Activated T-helper 1 cell treated with Interleukin-2 at 50 U/mL for 16 hours (primary cell): ENCODE data around the gene DRGX.

Experiments used
- DNase-seq: peaks from one replicate; pipeline ENCODE4 v3.0.0-alpha.2; 2020; ENCODE audit warnings: low read depth

Gene DRGX

GRCh38 chr10:49395741-49396665, at the start of gene DRGX:
DRGX (minus strand) TSS chr10:49396089; CDS start chr10:49395440, 649 bp downstream.
- no peak for DNase-seq

- DNase-seq, result no peak
These were observed 48.5 kb upstream of the DRGX start for GRCh38 chr10:49444349-49444748.

GRCh38 chr10:49442863-49443262, 47.0 kb upstream of the DRGX start:
- DNase-seq, result no peak

DNA sequence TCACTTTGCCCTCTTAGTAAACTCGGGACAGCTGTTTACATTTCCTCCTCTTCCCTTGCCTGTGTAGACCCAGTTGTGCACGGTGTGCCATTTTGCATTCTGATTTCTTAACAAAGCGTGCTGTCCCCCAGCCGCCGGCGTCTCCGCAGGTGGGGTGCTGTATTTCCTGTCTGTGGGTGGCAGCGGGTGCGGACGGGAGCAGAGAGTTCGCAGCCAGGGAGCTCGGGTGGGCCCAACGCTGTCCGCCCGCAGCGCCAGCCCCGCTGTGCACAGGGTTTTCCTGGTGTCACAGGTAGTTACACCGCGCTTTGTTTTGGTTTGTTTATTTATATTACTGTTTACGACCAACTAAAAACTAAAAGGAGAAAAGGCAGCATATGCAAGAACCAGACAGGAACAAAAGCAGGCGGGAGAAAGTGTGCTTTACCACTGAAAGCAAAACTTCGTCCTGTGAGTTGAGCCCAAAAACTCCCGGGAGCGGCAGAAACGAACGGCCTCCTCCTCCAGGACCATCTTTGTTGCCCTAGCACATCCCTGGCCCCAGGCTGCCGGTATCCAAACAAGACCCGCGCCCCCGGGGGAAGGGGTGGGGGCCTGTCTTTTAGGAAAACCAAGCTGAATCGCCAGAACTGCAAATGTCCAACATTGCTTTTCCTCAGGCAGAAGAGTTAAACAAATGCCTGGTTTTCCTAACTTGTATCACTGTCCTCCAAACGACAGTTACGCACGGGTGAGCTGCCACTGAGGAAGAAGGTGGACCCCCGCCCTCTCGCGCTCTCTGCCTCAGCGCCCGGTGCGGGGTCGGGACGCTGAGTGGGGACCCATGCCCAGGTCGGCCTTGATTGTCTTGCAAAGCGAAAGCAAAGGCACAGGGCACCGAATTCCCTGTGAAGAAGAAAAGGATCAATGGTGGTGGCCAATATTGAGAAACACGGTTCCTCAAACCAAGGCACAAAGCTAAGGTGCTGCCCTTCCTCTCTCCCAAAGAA, 45.9 kb upstream of the DRGX start:
- no peak for DNase-seq

- DNase-seq, result no peak
These were observed 39.3 kb upstream of the DRGX start for GRCh38 chr10:49435225-49435624.

DNA sequence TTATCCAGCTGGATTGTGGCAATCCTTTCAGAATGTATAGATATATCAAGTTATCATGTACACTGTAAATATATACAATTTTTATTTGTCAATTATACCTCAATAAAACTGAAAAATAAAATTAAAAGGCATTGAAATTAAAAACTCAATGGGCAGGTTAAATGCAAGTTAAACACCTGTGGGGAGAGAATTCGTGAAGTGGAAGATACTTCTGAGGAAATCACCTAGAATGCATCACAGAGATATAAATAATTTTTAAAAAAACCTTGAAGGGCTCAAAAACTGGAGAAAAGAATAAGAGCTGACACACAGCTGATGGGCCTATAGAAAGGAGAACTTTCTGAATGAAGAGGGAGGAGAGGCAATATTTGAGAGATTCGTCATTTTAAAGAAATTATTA, 37.2 kb upstream of the DRGX start:
- no peak for DNase-seq

- no peak for DNase-seq
These were observed 35.5 kb upstream of the DRGX start for GRCh38 chr10:49431426-49431825.

- DNase-seq, result no peak
These were observed 33.6 kb upstream of the DRGX start for GRCh38 chr10:49429458-49429857.

- DNase-seq, result no peak
These were observed 30.8 kb upstream of the DRGX start for GRCh38 chr10:49426490-49427360.

DNA sequence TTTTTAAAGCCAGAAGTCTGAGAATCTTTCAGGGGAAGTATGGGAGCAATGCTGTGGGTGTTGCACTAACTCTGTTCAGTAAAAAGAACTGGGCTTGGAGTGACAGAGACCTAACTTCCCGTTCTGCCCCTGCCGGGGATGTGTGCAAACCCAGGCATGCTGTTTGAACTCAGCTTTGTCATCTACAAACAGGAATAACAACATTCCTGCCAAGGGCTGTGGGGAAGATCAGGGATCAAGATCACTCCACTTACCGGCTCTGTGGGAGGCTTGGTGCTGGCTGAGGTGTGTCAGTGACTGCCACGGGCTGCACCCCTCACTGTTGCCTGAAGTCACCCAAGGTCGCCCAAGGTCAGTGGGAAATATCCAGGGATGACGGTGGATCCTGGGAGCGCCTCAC, 23.1 kb upstream of the DRGX start:
- DNase-seq, result no peak

- no peak for DNase-seq
These were observed 22.4 kb upstream of the DRGX start for GRCh38 chr10:49418328-49418727.

GRCh38 chr10:49418053-49418326, 22.1 kb upstream of the DRGX start:
- no peak for DNase-seq

GRCh38 chr10:49417311-49418052, 21.6 kb upstream of the DRGX start:
- DNase-seq, result no peak

DNA sequence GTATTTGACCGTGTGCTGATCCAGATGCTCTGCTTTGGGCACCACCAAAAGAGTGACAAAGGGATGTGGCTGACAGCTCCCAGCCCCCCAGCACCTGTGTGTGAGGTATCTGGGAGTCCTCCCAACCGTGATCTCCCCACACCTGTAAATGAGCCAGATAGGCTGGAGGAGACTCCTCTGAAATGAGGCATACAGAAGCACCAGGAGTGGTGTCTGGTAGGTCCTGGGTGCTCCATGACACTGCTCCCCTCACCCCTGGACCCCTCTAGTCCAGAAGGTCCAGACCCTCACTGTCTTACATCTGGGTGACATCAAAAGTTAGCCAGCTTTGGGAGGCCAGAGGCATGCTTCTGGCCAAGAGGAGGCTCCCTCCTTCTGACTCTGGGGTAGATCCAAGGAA, 20.0 kb upstream of the DRGX start:
- no peak for DNase-seq

DNA sequence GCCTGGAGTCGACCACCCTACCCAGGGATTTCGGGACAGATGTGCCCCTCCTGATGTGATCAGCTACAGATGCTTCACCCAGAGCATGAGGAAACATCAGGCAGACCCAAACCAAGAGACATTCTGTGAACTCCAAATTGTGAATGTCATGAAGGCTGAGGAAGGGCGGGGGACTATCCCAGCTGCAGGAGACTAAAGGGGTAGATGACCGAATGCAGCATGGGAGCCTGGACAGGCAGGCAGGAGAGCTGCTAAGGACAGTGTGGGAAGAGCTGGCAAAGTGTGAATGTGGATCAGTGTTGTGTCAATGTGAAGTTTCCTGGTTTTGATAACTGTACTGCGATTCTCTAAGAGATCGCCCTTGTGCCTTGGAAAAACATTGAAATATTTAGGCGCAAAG, 19.2 kb upstream of the DRGX start:
- no peak for DNase-seq

GRCh38 chr10:49414496-49414895, 18.6 kb upstream of the DRGX start:
- no peak for DNase-seq

DNA sequence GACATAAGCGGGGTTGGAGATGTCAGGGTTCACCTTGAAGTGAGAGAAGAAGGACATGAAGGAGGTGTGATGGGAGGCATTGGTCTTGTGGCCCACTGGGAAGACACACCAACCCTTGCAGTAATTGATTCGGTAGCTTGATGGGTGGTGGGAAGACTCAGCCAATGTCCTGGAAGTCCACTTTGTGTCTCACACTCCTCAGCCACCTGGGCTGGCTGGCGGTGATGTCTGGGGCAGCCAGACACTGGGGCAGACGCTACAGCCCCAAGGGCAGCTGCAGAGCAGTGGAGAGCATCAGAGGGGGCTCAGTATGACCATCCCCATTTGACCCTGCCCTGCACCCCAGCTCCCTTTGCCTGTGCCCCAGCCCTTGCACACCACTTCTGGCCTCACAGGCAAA, 16.7 kb upstream of the DRGX start:
- DNase-seq, result no peak

GRCh38 chr10:49410365-49411074, 14.6 kb upstream of the DRGX start:
- no peak for DNase-seq

DNA sequence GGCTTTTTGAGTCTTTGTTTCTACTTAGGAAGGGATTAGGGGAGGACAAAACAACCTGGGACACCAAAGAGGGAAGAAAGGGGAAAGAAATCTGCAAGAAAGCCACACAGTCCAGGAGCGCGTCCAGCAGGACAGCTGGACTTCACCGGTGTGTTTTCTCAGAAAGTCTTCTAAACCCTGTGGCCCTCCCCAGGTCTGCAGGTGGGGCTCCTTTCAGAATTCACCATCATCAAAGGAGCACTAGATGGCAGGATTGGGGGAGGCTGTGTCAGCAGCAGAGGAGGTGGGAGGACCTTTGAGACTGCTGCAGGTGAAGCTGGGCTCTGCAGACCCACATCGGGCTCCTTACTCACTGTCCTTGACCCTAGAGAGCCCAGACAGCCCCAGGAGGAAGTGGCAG, 13.9 kb upstream of the DRGX start:
- no peak for DNase-seq

DNA sequence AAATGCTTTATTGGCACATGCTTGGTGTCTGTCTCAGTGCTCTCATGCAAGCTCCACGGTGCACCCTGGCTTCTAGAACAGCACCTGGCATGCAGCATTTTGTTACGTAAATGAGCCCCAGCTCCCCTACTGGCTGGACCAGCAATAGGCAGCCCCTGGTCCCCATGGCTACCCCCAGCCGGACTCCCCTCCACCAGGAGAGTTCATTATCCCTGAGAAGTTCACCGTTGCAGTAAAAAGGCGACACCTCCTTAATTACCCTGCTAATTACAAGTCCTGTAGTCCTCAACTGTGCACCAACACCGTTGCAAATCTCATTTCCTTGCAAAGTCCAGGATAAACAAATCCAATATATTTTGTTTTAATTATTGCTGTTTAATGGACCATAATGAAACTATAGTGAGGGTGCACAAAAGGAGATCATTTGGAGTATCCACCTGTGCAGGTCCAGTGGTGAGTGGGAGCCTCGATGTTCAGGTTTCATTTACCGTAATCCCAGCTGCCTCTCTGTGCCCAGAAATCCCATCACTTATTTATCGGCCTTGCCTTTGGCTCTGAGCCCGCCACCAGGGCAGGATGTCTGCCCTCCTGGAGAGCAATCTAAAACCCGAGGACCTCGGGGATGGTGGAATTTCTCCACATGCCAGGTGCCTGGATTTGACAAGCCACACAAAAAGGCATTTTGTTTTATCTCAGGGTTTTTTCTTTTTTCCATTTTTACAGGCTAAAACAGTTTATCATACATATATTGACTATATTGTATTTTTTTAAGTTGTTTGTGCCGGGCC, 12.8 kb upstream of the DRGX start:
- DNase-seq, result no peak
